SU-DHL-6 (cell line): ENCODE data around the gene AJM1.

ENCODE experiments used
- H2AFZ ChIP-seq: fragments of 200-600 bp; sonication (generic); 2 replicates; pipeline ENCODE4 v1.6.1; 2014; ENCODE audit warnings: low read depth, mild to moderate bottlenecking, moderate library complexity, mixed read lengths, antibody characterized with exemption, low read length; ENCODE audit not compliant: severe bottlenecking
- H3F3A ChIP-seq: fragments of 200-600 bp; shearing (Covaris generic); 2 replicates; pipeline ENCODE4 v1.6.0; 2016; ENCODE audit warnings: antibody characterized with exemption, mild to moderate bottlenecking; ENCODE audit not compliant: insufficient read depth
- H3K27ac ChIP-seq: fragments of 200-600 bp; sonication (generic); 2 replicates; pipeline ENCODE4 v1.5.1; 2016; ENCODE audit warnings: low read depth, mild to moderate bottlenecking, low read length, moderate library complexity, mixed read lengths
- H3K27me3 ChIP-seq: fragments of 200-600 bp; sonication (generic), shearing (Covaris generic); 2 replicates; pipeline ENCODE4 v1.6.0; 2014; ENCODE audit warnings: mild to moderate bottlenecking, low read length
- H3K36me3 ChIP-seq: fragments of 200-600 bp; sonication (generic); 2 replicates; pipeline ENCODE4 v1.6.1; 2014; ENCODE audit warnings: mild to moderate bottlenecking, low read length, mixed read lengths
- H3K4me2 ChIP-seq: fragments of 300-600, 200-600 bp; shearing (Covaris generic), sonication (generic); 2 replicates; pipeline ENCODE4 v1.6.0; 2014; ENCODE audit warnings: low read length, low read depth, mild to moderate bottlenecking; ENCODE audit not compliant: poor library complexity, severe bottlenecking
- H3K4me3 ChIP-seq: fragments of 200-600 bp; sonication (generic); 2 replicates; pipeline ENCODE4 v1.5.1; 2014; ENCODE audit warnings: antibody characterized with exemption, low read length, mild to moderate bottlenecking, mixed read lengths; ENCODE audit not compliant: insufficient read depth, poor library complexity, severe bottlenecking
- H3K79me2 ChIP-seq: fragments of 200-600 bp; sonication (generic); 2 replicates; pipeline ENCODE4 v1.6.1; 2014; ENCODE audit warnings: mild to moderate bottlenecking, low read length, moderate library complexity; ENCODE audit not compliant: insufficient read depth
- H3K9ac ChIP-seq: fragments of 200-600 bp; sonication (generic); 2 replicates; pipeline ENCODE4 v1.7.0; 2014; ENCODE audit warnings: mild to moderate bottlenecking, low read length
- H3K9me2 ChIP-seq: fragments of 200-600 bp; sonication (generic); replicated peaks from 2 replicates; pipeline ENCODE4 v1.6.1; 2014; ENCODE audit warnings: low read length; ENCODE audit not compliant: insufficient read depth
- H3K9me3 ChIP-seq: fragments of 200-600 bp; sonication (generic); 2 replicates; pipeline ENCODE4 v1.6.1; 2014; ENCODE audit warnings: low read length, mixed read lengths; ENCODE audit not compliant: insufficient read depth
- H4K20me1 ChIP-seq: fragments of 200-600 bp; sonication (generic); 2 replicates; pipeline ENCODE4 v1.6.1; 2014; ENCODE audit warnings: low read depth, mild to moderate bottlenecking, antibody characterized with exemption, low read length, moderate library complexity, mixed read lengths
- EZH2phosphoT487 ChIP-seq: fragments of 200-600 bp; sonication (generic), shearing (Covaris generic); conservative IDR thresholded peaks from 2 replicates; pipeline ENCODE4 v1.6.1; 2018; ENCODE audit warnings: mild to moderate bottlenecking, antibody characterized with exemption, low read length, moderate library complexity, mixed read lengths
- TF ChIP-seq, protein P1 (sequence below): fragments of 200-600 bp; sonication (generic); IDR thresholded peaks from one replicate; pipeline ENCODE4 v1.5.1; 2017; ENCODE audit warnings: antibody characterized with exemption, mild to moderate bottlenecking, low read length, moderate library complexity; ENCODE audit not compliant: insufficient read depth, poor library complexity, severe bottlenecking

AJM1 gene

DNA sequence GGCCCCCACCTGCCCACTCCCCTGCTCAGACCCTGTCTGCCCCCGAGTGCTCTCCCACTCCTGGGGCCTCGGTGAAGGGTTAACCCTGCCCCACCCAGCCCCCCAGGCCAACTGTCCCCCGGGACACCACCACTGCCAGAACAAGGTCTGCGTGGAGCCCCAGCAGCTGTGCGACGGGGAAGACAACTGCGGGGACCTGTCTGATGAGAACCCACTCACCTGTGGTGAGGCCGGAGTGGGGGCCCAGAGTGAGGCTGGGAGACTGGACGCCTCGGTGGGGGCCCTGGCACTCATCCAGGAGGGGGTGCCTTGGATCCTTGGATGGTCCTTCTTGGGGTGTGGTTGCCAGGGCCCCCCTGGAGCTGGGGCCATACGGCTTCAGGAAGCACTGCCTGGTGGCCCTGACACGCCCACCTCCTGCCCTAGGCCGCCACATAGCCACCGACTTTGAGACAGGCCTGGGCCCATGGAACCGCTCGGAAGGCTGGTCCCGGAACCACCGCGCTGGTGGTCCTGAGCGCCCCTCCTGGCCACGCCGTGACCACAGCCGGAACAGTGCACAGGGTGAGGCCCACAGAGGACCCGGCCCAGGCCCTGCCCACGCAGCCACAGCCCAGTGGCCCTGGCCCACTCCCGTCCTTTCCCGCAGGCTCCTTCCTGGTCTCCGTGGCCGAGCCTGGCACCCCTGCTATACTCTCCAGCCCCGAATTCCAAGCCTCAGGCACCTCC lies 12.0 kb downstream of the AJM1 start:
- Histone ChIP-seq H3K27ac (no peak overlapping the region), H3K36me3 (no peaks in the 10 kb centered on the region), H3K9me2 (no peaks in the 10 kb centered on the region), H3F3A (no peaks in the 10 kb centered on the region), H3K4me3 (no peak overlapping the region), H3K79me2 (no peaks in the 10 kb centered on the region), H3K9me3 (no peaks in the 10 kb centered on the region), H3K9ac (no peak overlapping the region), H2AFZ (no peak overlapping the region), H4K20me1 (no peaks in the 10 kb centered on the region), H3K4me2 (no peak overlapping the region), H3K27me3 (no peaks in the 10 kb centered on the region)
- TF ChIP-seq, protein P1, sequence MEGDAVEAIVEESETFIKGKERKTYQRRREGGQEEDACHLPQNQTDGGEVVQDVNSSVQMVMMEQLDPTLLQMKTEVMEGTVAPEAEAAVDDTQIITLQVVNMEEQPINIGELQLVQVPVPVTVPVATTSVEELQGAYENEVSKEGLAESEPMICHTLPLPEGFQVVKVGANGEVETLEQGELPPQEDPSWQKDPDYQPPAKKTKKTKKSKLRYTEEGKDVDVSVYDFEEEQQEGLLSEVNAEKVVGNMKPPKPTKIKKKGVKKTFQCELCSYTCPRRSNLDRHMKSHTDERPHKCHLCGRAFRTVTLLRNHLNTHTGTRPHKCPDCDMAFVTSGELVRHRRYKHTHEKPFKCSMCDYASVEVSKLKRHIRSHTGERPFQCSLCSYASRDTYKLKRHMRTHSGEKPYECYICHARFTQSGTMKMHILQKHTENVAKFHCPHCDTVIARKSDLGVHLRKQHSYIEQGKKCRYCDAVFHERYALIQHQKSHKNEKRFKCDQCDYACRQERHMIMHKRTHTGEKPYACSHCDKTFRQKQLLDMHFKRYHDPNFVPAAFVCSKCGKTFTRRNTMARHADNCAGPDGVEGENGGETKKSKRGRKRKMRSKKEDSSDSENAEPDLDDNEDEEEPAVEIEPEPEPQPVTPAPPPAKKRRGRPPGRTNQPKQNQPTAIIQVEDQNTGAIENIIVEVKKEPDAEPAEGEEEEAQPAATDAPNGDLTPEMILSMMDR, result no peak
- no peak for TF ChIP-seq EZH2phosphoT487

DNA sequence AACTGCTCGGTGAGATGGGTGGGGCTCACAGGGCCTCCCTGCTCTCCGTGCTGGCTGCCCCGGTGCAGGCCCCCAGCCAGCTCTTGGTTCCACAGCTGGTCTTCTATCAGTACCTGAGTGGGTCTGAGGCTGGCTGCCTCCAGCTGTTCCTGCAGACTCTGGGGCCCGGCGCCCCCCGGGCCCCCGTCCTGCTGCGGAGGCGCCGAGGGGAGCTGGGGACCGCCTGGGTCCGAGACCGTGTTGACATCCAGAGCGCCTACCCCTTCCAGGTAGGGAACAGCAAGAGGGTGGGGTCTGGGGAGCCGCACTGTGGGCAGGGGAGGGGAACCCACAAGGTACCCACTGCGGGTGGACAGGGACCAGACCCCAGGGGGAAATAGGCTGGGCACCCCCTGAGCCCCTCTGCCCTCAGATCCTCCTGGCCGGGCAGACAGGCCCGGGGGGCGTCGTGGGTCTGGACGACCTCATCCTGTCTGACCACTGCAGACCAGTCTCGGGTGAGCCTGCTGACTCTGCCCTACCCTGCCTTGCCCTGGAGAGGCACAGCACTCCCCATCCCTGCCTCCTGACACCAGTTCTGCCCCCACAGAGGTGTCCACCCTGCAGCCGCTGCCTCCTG lies 12.7 kb downstream of the AJM1 start:
- no peaks in the 10 kb centered on the region for H3K27me3 ChIP-seq
- no peak overlapping the region for H3K9ac ChIP-seq
- H3K79me2 ChIP-seq, result no peaks in the 10 kb centered on the region
- H3K4me2 ChIP-seq, result no peak overlapping the region
- no peak for TF ChIP-seq EZH2phosphoT487
- TF ChIP-seq, protein P1, result no peak
- no peaks in the 10 kb centered on the region for H4K20me1 ChIP-seq
- H3K36me3 ChIP-seq, result no peaks in the 10 kb centered on the region
- H3F3A ChIP-seq, result no peaks in the 10 kb centered on the region
- H2AFZ ChIP-seq, result no peak overlapping the region
- no peak overlapping the region for H3K27ac ChIP-seq
- no peaks in the 10 kb centered on the region for H3K9me3 ChIP-seq
- H3K4me3 ChIP-seq, result no peak overlapping the region
- H3K9me2 ChIP-seq, result no peaks in the 10 kb centered on the region

DNA sequence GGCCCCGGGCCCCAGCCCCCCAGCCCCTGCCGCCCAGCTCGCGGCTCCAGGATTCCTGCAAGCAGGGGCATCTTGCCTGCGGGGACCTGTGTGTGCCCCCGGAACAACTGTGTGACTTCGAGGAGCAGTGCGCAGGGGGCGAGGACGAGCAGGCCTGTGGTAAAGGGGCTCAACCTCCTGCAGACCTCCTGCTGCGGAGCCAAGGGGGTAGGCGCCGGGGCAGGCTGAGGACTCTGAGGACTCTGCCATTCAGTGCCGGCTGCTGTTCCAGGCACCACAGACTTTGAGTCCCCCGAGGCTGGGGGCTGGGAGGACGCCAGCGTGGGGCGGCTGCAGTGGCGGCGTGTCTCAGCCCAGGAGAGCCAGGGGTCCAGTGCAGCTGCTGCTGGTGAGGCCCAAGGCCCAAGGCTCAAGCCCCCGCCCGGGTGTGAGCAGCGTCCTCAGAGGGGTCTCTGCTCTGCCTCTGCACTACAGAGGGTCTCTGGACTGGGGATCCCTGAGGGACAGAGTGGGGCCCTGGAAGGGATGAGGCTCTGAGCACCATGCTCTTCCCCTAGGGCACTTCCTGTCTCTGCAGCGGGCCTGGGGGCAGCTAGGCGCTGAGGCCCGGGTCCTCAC lies 13.3 kb downstream of the AJM1 start:
- Histone ChIP-seq H3K27me3 (no peaks in the 10 kb centered on the region), H3K4me3 (no peak overlapping the region), H3K27ac (no peak overlapping the region), H4K20me1 (no peaks in the 10 kb centered on the region), H3K9ac (no peak overlapping the region), H3F3A (no peaks in the 10 kb centered on the region), H3K9me2 (no peaks in the 10 kb centered on the region), H3K36me3 (no peaks in the 10 kb centered on the region), H3K9me3 (no peaks in the 10 kb centered on the region), H2AFZ (no peak overlapping the region), H3K79me2 (no peaks in the 10 kb centered on the region), H3K4me2 (no peak overlapping the region)
- no peak for TF ChIP-seq EZH2phosphoT487
- TF ChIP-seq, protein P1, result no peak
